GM12878 (cell line): ENCODE data around the gene CTSW. TPM values are rescaled to one million over a fixed set of nuclear protein-coding genes. Genes with fewer than 3 reads are reported as not detected.

Experiments
- ATAC-seq: fragments of 200-7000 bp; cut with Tn5 transposase; 3 replicates; pipeline ENCODE4 v1.9.1; 2020; ENCODE audit warnings: mild to moderate bottlenecking, moderate library complexity
- BruUV-seq: library from RNA; stranded (reverse); fragments of 400-500 nt; replicated peaks from 2 replicates; lab custom pipeline; 2021; lab: Mats Ljungman, UMichigan
- CTCF ChIA-PET: fragments of 300-600 bp; sonication (Branson Sonifier 250); formaldehyde crosslinking; extraction: SDS; loops from one replicate; lab custom pipeline; 2021; ENCODE audit warnings: inconsistent platforms; lab: Yijun Ruan, JAX
- POLR2A ChIA-PET: fragments of 350-600 bp; formaldehyde crosslinking; extraction: SDS; loops from one replicate; lab custom pipeline; 2021; ENCODE audit warnings: inconsistent platforms; lab: Charles Lee
- RAD21 ChIA-PET: fragments of 300-600 bp; sonication (Branson Sonifier 250); formaldehyde crosslinking; loops from one replicate; lab custom pipeline; 2023; ENCODE audit warnings: antibody characterized with exemption; ENCODE audit not compliant: unreplicated experiment; lab: Charles Lee
- SMC1A ChIA-PET: fragments of 300-600 bp; sonication (Branson Sonifier 250); formaldehyde crosslinking; loops from one replicate; lab custom pipeline; 2023; ENCODE audit not compliant: unreplicated experiment, uncharacterized antibody; lab: Charles Lee
- DNase-seq: peaks from one replicate; pipeline ENCODE4 v3.0.0-alpha.2; 2011; ENCODE audit warnings: low read depth, low spot score
- FAIRE-seq: peaks from 3 replicates; lab custom pipeline; 2011; peaks lifted over from hg19 to GRCh38; lab: Jason Lieb, UNC
- H2AFZ ChIP-seq: 2 replicates; pipeline ENCODE4 v1.6.0; 2011; ENCODE audit warnings: low read depth, low read length, control low read depth; ENCODE audit not compliant: control insufficient read depth
- H3K27ac ChIP-seq: 2 replicates; pipeline ENCODE4 v1.5.1; 2011; ENCODE audit warnings: control low read depth; ENCODE audit not compliant: control insufficient read depth, insufficient read depth
- H3K27me3 ChIP-seq, 2 experiments: replicated peaks in 1 of 2; 2 replicates each; pipeline versions ENCODE4 v1.6.0 to v1.6.1; 2011; ENCODE audit warnings: low read length in 1 of 2; ENCODE audit not compliant: control insufficient read depth in 2 of 2, insufficient read depth in 2 of 2
- H3K36me3 ChIP-seq, 2 experiments: 2 replicates each; pipeline ENCODE4 v1.5.1; 2011; ENCODE audit warnings: low read length in 1 of 2; ENCODE audit not compliant: control insufficient read depth in 2 of 2, insufficient read depth in 2 of 2
- H3K4me1 ChIP-seq: 2 replicates; pipeline ENCODE4 v1.6.1; 2011; ENCODE audit warnings: mild to moderate bottlenecking, low read length, moderate library complexity, mixed read lengths; ENCODE audit not compliant: control insufficient read depth, insufficient read depth
- H3K4me2 ChIP-seq: 2 replicates; pipeline ENCODE4 v1.6.0; 2011; ENCODE audit warnings: control low read depth; ENCODE audit not compliant: control insufficient read depth, insufficient read depth
- H3K4me3 ChIP-seq: fragments of 200-600 bp; sonication (generic); 2 replicates; pipeline ENCODE4 v1.5.1; 2016
- H3K79me2 ChIP-seq: 2 replicates; pipeline ENCODE4 v1.6.0; 2011; ENCODE audit warnings: low read length; ENCODE audit not compliant: control insufficient read depth, insufficient read depth
- H3K9ac ChIP-seq: 2 replicates; pipeline ENCODE4 v1.8.0; 2011; ENCODE audit warnings: low read length, control low read depth, mixed read lengths; ENCODE audit not compliant: control insufficient read depth, insufficient read depth
- H3K9me3 ChIP-seq: replicated peaks from 3 replicates; pipeline ENCODE4 v1.5.1; 2011; ENCODE audit warnings: mild to moderate bottlenecking, low read length; ENCODE audit not compliant: control insufficient read depth, insufficient read depth
- H4K20me1 ChIP-seq: 2 replicates; pipeline ENCODE4 v1.6.0; 2011; ENCODE audit not compliant: control insufficient read depth, insufficient read depth
- BCL11A ChIP-seq: IDR thresholded peaks from 2 replicates; pipeline ENCODE4 v1.6.1; 2011; ENCODE audit warnings: low read depth, low read length
- NFXL1 ChIP-seq: fragments of 450-650 bp; IDR thresholded peaks from 2 replicates; pipeline ENCODE4 v1.6.1; 2017; ENCODE audit warnings: antibody characterized with exemption, mild to moderate bottlenecking, borderline replicate concordance
- POLR2A ChIP-seq: IDR thresholded peaks from 2 replicates; pipeline ENCODE4 v1.6.1; 2011; ENCODE audit warnings: low read depth, mild to moderate bottlenecking, low read length
- RFX5 ChIP-seq: IDR thresholded peaks from 2 replicates; pipeline ENCODE4 v1.6.1; 2011; ENCODE audit warnings: low read depth, low read length, improper control_type of control experiment
- STAT1 ChIP-seq: fragments of 450-650 bp; conservative IDR thresholded peaks from 2 replicates; pipeline ENCODE4 v1.6.1; 2014; ENCODE audit warnings: antibody characterized with exemption, mild to moderate bottlenecking
- SUZ12 ChIP-seq: fragments of 200-600 bp; sonication (generic); IDR thresholded peaks from one replicate; pipeline ENCODE4 v1.6.1; 2018; ENCODE audit warnings: antibody characterized with exemption, mild to moderate bottlenecking; ENCODE audit not compliant: unreplicated experiment
- TARDBP ChIP-seq: IDR thresholded peaks from 2 replicates; pipeline ENCODE4 v1.6.1; 2016; ENCODE audit warnings: borderline replicate concordance
- ZBTB11 ChIP-seq: fragments of 450-650 bp; formaldehyde crosslinking; IDR thresholded peaks from 2 replicates; pipeline ENCODE4 v1.5.0; 2022; ENCODE audit warnings: mild to moderate bottlenecking, missing genetic modification characterization
- ZNF217 ChIP-seq: fragments of 450-650 bp; IDR thresholded peaks from 2 replicates; pipeline ENCODE4 v1.6.1; 2017; ENCODE audit warnings: antibody characterized with exemption, mild to moderate bottlenecking
- ZNF384 ChIP-seq: IDR thresholded peaks from 2 replicates; pipeline ENCODE4 v1.6.1; 2012; ENCODE audit warnings: low read depth, mild to moderate bottlenecking, low read length, improper control_type of control experiment, borderline replicate concordance
- WGBS: methylation state at CpG from one replicate; pipeline ENCODE4 v1.1.6; 2016; ENCODE audit warnings: low lambda C conversion rate; ENCODE audit not compliant: insufficient replicate concordance, insufficient coverage; ENCODE audit errors: missing lambda C conversion rate; 5-methylcytosine and 5-hydroxymethylcytosine counted together
- in situ Hi-C: fragments of 300-500 bp; cut with MboI; formaldehyde crosslinking; loops from 9 replicates; pipeline ENCODE4 v1.14.3; 2018; ENCODE audit warnings: mixed read lengths
- intact Hi-C: fragments of 100-400 bp; cut with micrococcal nuclease; formaldehyde crosslinking; loops from one replicate; pipeline ENCODE4 v1.14.2; 2022; ENCODE audit not compliant: unreplicated experiment
- polyA plus RNA-seq, 11 experiments: library from polyadenylated mRNA; depleted of rRNA in 4 of 11; unstranded in 6 of 11; stranded (reverse) in 5 of 11; fragments of >200 nt; fragmentation: Nextera tagmentation in 4 of 11; fragmentation: Illumina TruSeq in 1 of 11; extraction: Ambion mirVana in 4 of 11; extraction: Trizol in 1 of 11; gene quantifications; 1 replicate in 1 of 11; 2 replicates in 10 of 11; pipeline versions ENCODE4 v1.2.1 to v1.2.3, GENCODE V29; 2011 to 2016; ENCODE audit warnings: inconsistent platforms in 2 of 11, missing spikeins in 2 of 11, low read depth in 1 of 11
- total RNA-seq, 4 experiments: library from RNA; depleted of rRNA in 3 of 4; stranded (reverse); fragments of >200 nt in 3 of 4; fragmentation: Illumina TruSeq in 1 of 4; extraction: Trizol in 1 of 4; gene quantifications; 2 replicates each; pipeline versions ENCODE4 v1.2.1 to v1.2.3, GENCODE V29; 2013 to 2021
- TF ChIP-seq, protein P1 (sequence below): IDR thresholded peaks from 2 replicates; pipeline ENCODE4 v1.6.1; 2011; ENCODE audit warnings: borderline replicate concordance, low read depth, mild to moderate bottlenecking, moderate library complexity, low read length; ENCODE audit not compliant: insufficient read depth, poor library complexity, severe bottlenecking

The CTSW gene
- total and polyA plus RNA-seq, 10 of the 15 experiments (the other 5 are each of a cell fraction or from before 2014, with no cell fraction given) = 0.53 to 12.0 (median 1.7) TPM

DNA sequence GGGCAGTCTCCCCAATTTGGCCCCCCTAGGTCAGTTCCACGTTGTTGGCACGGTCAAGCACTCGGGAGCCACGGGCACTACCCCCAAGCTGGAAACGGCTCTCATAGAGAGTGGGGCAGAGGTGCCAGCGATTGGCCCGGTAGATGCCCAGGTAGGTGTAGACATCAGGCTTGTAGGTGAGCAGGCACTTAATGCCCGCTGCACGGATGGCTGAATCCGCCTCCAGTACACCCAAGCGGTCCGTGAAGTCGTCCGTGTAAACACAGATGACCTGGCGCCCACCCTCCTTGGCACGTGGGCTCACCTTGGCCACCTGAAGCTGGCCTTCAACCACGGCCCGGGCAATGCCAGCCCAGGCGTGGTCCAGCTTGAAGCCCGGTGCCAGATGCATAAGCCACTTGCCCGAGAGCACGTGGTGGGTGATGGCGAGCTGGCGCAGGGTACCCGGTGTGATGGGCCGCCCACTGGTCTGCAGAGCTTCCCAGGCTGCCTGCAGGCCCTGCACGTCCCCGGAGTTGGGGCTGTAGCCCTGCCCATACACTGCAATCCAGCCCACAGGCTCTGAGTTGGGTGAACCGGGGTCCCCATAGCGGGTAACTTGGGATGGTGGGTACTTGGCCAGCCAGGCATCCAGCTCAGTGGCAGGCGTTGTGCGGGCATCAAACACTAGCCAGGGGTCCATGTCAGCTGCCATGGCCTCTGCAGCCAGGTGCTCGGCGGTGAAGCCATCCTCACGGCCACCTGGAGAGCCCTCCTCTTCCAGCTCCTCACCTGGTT, 38.0 kb downstream of the CTSW start (continued):
- TF ChIP-seq, protein P1, sequence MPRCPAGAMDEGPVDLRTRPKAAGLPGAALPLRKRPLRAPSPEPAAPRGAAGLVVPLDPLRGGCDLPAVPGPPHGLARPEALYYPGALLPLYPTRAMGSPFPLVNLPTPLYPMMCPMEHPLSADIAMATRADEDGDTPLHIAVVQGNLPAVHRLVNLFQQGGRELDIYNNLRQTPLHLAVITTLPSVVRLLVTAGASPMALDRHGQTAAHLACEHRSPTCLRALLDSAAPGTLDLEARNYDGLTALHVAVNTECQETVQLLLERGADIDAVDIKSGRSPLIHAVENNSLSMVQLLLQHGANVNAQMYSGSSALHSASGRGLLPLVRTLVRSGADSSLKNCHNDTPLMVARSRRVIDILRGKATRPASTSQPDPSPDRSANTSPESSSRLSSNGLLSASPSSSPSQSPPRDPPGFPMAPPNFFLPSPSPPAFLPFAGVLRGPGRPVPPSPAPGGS = no peak
- TF ChIP-seq POLR2A = peak; percentile 54

GRCh38 chr11:65918211-65919140, 38.8 kb downstream of the CTSW start, which contains the start of gene C11orf68:
C11orf68 (minus strand) TSS chr11:65919062; CDS start chr11:65919031, 31 bp downstream.
- H3K4me1 ChIP-seq = peaks cover 22% of the 10 kb centered on the region
- peak within 1 kb of the TSS; percentile 82 for H3K4me3 ChIP-seq
- DNase-seq (no peak), ATAC-seq (peak; percentile 65), FAIRE-seq (no peak)
- peaks cover 0 to 2% of the 10 kb centered on the region in 2 experiments; a peak in 3 of 4 replicates for H3K36me3 ChIP-seq
- ChIA-PET RAD21 (interaction anchor here (1.0 to 1.1 kb wide), 3 partner anchors 25 to 58 kb away, joined by 3 to 4 read pairs (median 4); partner anchors contain the start of genes CCDC85B and MUS81), POLR2A (interaction anchor here (0.6 to 2.5 kb wide), 8 partner anchors 17 to 352 kb away, joined by 3 to 17 read pairs (median 6); partner anchors contain the start of genes CCDC85B, FIBP and FOSL1), CTCF (interaction anchor here (0.7 to 2.1 kb wide), 9 partner anchors 12 to 207 kb away, joined by 3 to 9 read pairs (median 4); partner anchors contain the start of genes CCDC85B and KAT5), SMC1A (interaction anchor here (0.7 to 1.7 kb wide), 3 partner anchors 20 to 29 kb away, joined by 3 to 6 read pairs (median 5); no protein-coding TSS in a partner anchor)
- TSS peak; percentile 79 for BruUV-seq
- 2% methylated on average over 56 of the region's 77 CpGs for WGBS
- intact Hi-C loops (loop anchor here (2.0 kb wide), 1 partner anchor 42 kb away; the partner anchor contains the start of gene SART1), in situ Hi-C loops (no loop called here)
- no peaks in the 10 kb centered on the region for H3K9me3 ChIP-seq
- H4K20me1 ChIP-seq = no peaks in the 10 kb centered on the region
- H3K79me2 ChIP-seq = peaks cover 34% of the 10 kb centered on the region
- no peaks in the 10 kb centered on the region for H3K27me3 ChIP-seq
- H3K9ac ChIP-seq = peak within 1 kb of the TSS; percentile 99
- H3K27ac ChIP-seq = peak within 1 kb of the TSS; percentile 91
- H2AFZ ChIP-seq = peak within 1 kb of the TSS; percentile 77
- H3K4me2 ChIP-seq = peak within 1 kb of the TSS; percentile 95
- TF ChIP-seq, protein P1 = no peak
- TF ChIP-seq STAT1 (no peak), ZNF384 (no peak), TARDBP (peak; percentile 64), SUZ12 (no peak), ZNF217 (0 out of 2 replicates have a peak, but pooled peaks have one; percentile 11), BCL11A (no peak), NFXL1 (no peak), ZBTB11 (CRISPR knock-in tag) (no peak), RFX5 (no peak)
